Measurements from ENCODE around the gene CDX4.
"Not testable (repeated sequence)": the region's sequence is repeated elsewhere in the genome, so short reads cannot be mapped to it uniquely, and the experiment has no call there.

CDX4 gene, protein sequence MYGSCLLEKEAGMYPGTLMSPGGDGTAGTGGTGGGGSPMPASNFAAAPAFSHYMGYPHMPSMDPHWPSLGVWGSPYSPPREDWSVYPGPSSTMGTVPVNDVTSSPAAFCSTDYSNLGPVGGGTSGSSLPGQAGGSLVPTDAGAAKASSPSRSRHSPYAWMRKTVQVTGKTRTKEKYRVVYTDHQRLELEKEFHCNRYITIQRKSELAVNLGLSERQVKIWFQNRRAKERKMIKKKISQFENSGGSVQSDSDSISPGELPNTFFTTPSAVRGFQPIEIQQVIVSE

DNA sequence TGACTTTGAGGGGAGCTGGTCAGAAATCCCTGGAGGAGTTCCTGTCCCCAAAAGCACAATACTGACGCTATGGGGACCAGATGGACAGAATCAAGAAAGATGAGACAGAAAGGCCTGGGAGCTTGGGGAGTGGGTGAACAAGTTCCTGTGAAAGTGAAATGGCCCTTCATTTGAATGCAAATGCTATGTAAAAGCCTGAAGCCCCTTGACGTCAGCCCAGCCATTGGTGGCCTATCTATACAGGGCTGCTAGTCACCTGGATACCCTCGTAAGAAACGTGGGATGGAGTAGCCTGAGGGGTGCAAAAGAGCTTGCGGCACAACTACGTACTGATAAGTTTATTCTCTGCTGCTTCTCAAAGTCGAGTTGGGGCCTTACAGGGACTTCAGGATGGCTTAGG is at the start of gene CDX4:
CDX4 (plus strand) TSS at position 223 of the 400 bp plus-strand sequence. CDS start 201 bp downstream, outside the sequence.
- DNase-seq: no peak
- TF ChIP-seq POLR2A (IDR thresholded peaks at IDR 0.05; ENCODE audit: low read length): no peak
- TF ChIP-seq GATA1 (IDR thresholded peaks at IDR 0.05; ENCODE audit: low read depth, low read length): no peak

DNA sequence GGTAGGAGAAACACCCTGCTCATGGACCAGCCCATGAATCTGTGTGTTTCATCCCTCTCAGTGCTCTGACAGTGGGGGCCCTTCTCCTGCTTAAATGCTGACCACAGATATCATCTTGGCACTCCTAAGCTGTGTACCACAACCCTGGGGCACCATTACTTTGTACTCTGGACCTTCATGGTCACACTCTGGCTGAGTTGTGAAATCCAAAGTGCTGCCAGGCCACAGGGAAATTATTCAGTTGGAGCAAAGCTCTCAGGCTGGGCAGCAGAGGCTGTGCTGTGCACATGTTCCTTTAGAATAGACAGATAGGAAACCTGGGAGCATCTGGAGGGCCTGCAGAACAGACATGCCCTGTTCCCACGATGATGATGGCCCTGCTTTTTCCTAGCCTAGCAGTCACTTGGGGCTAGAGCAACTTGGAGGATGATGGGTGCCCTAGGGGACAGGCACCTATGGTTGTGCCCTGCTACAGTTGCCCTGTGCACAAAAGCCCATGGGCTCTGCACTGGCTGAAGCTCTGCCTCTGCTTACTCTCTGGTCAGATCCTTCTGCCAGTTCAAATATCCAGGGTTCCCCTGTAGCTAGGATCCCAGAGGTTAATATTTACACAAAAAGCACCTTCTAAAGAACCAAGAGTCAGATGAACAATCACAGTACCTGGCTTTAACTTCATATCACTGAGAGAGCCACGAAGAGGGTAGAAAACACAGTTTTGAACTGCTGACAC is 48.5 kb upstream of the CDX4 start:
- TF ChIP-seq GATA1 (IDR thresholded peaks at IDR 0.05; ENCODE audit: low read depth, low read length): no peak
- TF ChIP-seq POLR2A (IDR thresholded peaks at IDR 0.05; ENCODE audit: low read length): no peak
- no peak for DNase-seq

DNA sequence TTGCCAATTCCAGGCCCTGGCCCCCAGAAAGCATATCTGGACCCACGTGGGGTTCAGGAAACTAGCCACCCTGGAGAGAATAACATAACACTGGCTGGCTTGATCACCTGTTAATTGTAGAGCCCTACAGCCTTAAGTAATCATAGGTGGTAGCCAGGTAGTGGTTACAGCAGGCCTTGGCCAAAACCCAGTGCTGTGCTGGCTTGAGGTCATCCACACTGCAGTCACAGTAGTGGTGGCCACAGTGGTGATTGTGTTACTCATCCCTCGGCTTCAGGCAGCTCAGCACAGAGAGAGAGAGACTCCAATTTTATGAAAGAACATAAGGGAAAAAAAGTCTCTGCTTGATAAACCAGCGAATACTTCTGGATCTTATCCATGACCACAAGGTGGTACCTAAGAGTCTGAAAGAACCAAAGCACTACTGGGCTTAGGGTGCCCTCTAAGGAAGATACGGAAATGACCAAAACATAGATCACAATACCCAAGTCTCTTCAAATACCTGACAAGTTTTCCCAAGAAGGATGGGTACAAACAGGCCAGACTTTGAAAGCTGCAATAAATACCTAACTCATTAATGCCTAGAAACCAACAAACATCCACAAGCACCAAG is 46.6 kb upstream of the CDX4 start:
- no peak for DNase-seq
- TF ChIP-seq POLR2A (IDR thresholded peaks at IDR 0.05; ENCODE audit: low read length) (no peak), GATA1 (IDR thresholded peaks at IDR 0.05; ENCODE audit: low read depth, low read length) (no peak)

DNA sequence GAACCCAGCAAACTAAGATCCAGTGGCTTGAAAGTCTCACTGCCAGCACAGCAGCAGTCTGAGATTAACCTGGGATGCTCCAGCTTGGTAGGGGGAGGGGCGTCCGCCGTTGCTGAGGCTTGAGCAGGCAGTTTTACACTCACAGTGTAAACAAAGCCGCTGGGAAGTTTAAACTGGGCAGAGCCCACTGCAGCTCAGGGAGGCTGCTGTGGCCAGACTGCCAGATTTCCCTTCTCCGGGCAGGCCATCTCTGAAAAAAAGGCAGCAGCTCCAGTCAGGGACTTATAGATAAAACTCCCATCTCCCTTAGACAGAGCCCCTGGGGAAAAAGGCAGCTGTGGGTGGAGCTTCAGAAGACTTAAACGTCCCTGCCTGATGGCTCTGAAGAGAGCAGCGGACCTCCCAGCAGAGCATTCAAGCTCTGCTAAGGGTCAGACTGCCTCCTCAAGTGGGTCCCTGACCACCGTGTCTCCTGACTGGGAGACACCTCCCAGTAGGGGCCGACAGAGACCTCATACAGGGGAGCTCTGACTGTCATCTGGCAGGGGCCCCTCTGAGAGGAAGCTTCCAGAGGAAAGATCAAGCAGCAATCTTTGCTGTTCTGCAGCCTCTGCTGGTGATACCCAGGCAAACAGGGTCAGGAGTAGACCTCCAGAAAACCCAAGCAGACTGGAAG is 45.1 kb upstream of the CDX4 start:
- no peak for DNase-seq
- TF ChIP-seq GATA1 (IDR thresholded peaks at IDR 0.05; ENCODE audit: low read depth, low read length) (no peak), POLR2A (IDR thresholded peaks at IDR 0.05; ENCODE audit: low read length) (no peak)

DNA sequence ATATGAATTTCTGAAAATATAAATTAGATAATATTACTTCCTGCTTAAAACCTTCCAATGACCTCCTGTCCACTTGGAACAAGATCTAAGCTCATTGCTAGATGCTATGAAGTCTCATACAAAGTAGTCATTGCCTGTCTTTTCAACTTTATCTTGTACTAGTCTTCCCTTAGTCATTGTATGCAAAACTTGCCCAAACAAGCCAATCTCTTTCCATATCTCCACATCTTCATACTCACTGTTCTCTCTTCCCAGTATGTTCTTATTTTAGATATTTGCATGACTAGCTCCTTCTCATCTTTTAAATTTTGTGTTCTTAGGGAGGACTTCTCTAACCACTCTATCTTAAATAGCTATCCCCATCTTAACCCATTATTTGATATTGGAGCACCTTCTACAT is 33.9 kb upstream of the CDX4 start:
- TF ChIP-seq GATA1 (IDR thresholded peaks at IDR 0.05; ENCODE audit: low read depth, low read length) (no peak), POLR2A (IDR thresholded peaks at IDR 0.05; ENCODE audit: low read length) (no peak)
- no peak for DNase-seq

DNA sequence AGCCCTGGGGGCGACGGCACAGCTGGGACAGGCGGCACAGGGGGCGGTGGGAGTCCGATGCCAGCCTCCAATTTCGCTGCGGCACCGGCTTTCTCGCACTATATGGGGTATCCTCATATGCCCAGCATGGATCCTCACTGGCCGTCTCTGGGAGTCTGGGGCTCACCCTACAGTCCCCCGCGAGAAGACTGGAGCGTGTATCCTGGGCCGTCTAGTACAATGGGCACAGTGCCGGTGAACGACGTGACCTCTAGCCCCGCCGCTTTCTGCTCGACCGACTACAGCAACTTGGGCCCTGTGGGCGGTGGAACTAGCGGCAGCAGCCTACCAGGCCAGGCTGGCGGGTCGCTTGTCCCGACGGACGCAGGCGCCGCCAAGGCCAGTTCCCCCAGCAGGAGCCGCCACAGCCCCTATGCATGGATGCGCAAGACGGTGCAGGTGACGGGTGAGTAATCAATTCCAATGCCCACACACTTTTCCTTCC is 500 bp downstream of the CDX4 start:
- no peak for TF ChIP-seq POLR2A (IDR thresholded peaks at IDR 0.05; ENCODE audit: low read length)
- no peak for TF ChIP-seq GATA1 (IDR thresholded peaks at IDR 0.05; ENCODE audit: low read depth, low read length)
- no peak for DNase-seq

DNA sequence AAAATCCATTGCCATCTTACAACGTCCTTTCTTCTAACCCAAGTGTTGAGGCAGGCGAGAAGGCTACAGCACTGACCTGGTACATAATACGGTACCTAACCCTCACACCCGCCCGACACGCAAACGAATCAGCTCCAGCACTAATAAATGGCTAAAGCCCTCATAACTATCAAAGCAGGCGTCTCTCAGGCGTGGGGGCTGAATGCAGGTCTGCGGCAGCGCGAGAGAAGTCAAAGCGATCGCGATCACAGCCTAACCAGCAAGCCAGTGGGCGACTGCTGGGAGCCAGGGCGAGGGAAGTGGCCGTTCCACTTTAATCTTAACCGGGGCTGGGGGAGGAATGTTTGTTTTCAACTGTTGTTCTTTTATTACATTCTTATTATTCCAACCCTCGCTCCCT is 1.5 kb downstream of the CDX4 start:
- DNase-seq: no peak
- TF ChIP-seq POLR2A (IDR thresholded peaks at IDR 0.05; ENCODE audit: low read length) (no peak), GATA1 (IDR thresholded peaks at IDR 0.05; ENCODE audit: low read depth, low read length) (no peak)

DNA sequence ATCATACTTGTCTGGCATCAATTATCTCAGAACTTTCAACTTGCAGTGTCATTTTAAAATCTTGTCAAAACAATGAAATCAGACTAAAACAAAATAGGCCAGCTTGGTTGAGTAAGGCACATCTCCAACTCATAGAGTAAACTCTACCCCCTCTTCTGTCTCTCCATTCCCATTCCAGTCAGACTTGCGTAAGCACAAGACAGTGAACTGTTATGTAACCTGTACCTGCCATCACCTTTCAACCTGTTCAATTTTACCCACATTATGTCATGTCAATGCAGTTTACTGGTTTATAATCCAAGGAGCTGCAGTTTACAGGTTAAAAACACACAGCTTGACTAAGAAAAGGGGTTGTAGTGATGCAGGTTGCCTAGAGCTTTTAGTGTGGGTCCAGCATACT is 8.3 kb downstream of the CDX4 start:
- no peak for DNase-seq
- TF ChIP-seq POLR2A (IDR thresholded peaks at IDR 0.05; ENCODE audit: low read length) (no peak), GATA1 (IDR thresholded peaks at IDR 0.05; ENCODE audit: low read depth, low read length) (no peak)

DNA sequence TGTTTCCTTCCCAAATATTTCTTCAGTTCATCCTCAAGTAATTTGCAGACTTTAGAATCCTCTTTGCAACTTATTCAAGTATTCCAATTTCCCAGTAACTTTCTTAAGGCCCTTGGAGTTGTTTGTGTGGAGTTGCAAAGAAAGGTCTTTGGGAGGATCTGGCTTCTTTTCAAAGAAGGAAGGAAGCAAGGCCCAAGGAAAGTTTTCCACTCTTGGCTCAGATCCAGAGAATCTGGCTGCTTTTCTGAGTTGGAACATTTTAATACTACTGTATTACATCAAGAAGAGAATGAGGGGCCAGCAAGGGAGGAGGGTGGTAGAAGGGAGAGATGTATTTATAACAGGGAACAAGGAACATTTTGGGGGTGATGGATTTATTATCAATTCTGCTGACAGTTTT is 10.5 kb downstream of the CDX4 start:
- no peak for DNase-seq
- TF ChIP-seq POLR2A (IDR thresholded peaks at IDR 0.05; ENCODE audit: low read length): no peak
- TF ChIP-seq GATA1 (IDR thresholded peaks at IDR 0.05; ENCODE audit: low read depth, low read length): no peak

DNA sequence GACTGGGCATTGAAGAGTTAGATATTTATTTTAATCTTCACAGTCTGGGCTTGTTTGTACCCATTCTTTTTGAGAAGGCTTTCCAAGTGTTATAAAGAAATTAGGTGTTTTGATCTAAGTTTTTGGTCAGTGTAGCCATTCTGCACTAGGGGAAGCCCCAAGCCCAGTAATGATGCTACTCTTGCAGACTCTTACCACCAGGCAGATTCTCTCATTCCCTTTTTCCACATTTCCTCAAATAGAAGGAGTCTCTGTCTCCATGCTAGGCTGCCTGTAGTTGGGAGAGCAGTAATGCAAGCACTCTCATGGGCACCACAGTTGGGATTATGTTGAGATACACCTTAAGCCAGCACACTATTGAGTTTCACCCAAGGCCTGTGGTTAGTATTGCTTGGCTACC is 21.5 kb downstream of the CDX4 start:
- TF ChIP-seq GATA1 (IDR thresholded peaks at IDR 0.05; ENCODE audit: low read depth, low read length): no peak
- DNase-seq: no peak

DNA sequence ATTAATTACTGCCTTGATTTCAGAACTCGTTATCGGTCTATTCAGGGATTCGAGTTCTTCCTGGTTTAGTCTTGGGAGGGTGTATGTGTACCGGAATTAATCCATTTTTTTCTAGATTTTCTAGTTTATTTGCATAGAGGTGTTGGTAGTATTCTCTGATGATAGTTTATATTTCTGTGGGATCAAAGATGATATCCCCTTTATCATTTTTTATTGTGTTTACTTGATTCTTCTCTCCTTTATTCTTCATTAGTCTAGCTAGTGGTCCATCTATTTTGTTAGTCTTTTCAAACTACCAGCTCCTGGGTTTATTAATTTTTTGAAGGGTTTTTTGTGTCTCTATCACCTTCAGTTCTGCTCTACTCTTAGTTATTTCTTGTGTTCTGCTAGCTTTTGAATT is 32.1 kb downstream of the CDX4 start:
- DNase-seq: peak in 1 of 2 experiments; percentile 10
- TF ChIP-seq GATA1 (IDR thresholded peaks at IDR 0.05; ENCODE audit: low read depth, low read length): no peak

DNA sequence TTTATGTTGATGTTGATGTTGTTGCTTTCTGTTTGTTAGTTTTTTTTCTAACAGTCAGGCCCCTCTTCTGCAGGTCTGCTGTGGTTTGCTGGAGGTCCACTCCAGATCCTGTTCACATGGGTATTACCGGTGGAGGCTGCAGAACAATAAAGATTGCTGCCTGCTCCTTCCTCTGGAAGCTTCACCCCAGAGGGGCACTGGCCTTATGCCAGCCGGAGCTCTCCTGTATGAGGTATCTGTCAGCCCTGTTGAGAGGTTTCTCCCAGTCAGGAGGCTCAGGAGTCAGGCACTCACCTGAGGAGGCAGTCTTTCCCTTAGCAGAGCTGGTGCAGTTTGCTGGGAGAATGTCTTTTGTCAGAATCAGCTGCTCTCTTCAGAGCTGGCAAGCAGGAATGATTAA is 34.7 kb downstream of the CDX4 start:
- DNase-seq: no peak
- TF ChIP-seq GATA1 (IDR thresholded peaks at IDR 0.05; ENCODE audit: low read depth, low read length): no peak
- TF ChIP-seq POLR2A (IDR thresholded peaks at IDR 0.05; ENCODE audit: low read length): no peak

DNA sequence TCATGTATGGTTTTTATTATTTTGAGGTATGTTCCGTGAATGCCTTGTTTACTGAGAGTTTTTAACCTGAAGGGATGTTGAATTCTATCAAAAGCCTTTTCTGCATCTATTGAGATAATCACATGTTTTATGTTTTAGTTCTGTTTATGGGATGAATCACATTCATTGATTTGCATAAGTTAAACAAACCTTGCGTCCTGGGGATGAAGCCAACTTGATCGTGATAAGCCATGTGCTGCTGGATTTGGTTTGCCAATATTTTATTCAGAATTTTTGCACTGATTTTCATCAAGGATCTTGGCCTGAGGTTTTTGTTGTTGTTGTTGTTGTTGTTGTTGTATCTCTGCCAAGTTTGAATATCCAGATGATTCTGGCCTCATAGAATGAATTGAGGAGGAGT is 43.8 kb downstream of the CDX4 start:
- DNase-seq: no peak
- TF ChIP-seq GATA1 (IDR thresholded peaks at IDR 0.05; ENCODE audit: low read depth, low read length): no peak
- no peak for TF ChIP-seq POLR2A (IDR thresholded peaks at IDR 0.05; ENCODE audit: low read length)

DNA sequence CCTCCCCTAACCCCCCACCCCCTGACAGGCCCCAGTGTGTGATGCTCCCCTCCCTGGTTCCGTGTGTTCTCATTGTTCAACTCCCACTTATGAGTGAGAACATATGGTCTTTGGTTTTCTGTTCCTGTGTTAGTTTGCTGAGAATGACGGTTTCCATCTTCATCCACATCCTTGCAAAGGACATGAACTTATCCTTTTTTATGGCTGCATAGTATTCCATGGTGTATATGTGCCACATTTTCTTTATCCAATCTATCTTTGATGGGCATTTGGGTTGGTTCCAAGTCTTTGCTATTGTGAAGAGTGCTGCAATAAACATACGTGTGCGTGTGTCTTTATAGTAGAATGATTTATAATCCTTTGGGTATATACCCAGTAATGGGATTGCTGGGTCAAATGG is 45.3 kb downstream of the CDX4 start:
- not testable (repeated sequence) for DNase-seq

Measured in erythroblast (primary cell).